ENCODE measurements around the gene FAM227B. TPM values are rescaled to one million over a fixed set of nuclear protein-coding genes. Genes with fewer than 3 reads are reported as not detected.
A peak's percentile ranks its signal among the peaks of the same experiment; 100 is the strongest.

FAM227B gene
- total and polyA plus RNA-seq, 9 donors: 7.0 to 21.8 (median 11.5) TPM

DNA sequence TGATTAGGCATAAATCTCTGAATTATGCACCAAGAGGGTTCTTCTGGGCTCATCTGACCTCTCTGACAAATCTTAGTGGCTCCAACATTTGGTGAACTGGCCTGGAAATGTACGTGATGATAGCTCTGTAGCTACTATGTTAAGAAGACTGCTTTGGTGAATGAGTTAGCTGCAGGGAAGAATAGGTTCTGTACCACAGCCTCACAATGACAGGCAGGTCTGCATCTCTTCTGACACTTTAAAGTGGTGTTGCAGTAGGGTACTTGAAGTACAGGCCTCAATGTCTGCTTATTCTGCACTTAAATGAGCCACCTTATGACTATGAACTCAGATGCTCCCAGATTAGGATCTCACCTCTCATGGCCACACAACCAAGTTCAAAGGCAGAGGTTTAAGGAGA is 190.6 kb downstream of the FAM227B start:
- intact Hi-C loops (cut with DNase I): loop anchor here in 1 of 4 donors (10.0 kb wide), 1 partner anchor 475 kb away; no protein-coding TSS in a partner anchor
- WGBS, 3 donors: 86 to 95% (median 94%) methylated on average over 1 of the region's 1 CpG
- TF ChIP-seq POLR2A (IDR thresholded peaks at IDR 0.05): no peak
- TF ChIP-seq, protein P1, sequence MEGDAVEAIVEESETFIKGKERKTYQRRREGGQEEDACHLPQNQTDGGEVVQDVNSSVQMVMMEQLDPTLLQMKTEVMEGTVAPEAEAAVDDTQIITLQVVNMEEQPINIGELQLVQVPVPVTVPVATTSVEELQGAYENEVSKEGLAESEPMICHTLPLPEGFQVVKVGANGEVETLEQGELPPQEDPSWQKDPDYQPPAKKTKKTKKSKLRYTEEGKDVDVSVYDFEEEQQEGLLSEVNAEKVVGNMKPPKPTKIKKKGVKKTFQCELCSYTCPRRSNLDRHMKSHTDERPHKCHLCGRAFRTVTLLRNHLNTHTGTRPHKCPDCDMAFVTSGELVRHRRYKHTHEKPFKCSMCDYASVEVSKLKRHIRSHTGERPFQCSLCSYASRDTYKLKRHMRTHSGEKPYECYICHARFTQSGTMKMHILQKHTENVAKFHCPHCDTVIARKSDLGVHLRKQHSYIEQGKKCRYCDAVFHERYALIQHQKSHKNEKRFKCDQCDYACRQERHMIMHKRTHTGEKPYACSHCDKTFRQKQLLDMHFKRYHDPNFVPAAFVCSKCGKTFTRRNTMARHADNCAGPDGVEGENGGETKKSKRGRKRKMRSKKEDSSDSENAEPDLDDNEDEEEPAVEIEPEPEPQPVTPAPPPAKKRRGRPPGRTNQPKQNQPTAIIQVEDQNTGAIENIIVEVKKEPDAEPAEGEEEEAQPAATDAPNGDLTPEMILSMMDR (IDR thresholded peaks at IDR 0.05): no peak
- no peak for TF ChIP-seq EP300 (IDR thresholded peaks at IDR 0.05)
- no peaks in the 10 kb centered on the region for H3K27me3 ChIP-seq
- no peak for DNase-seq
- H3K27ac ChIP-seq: no peak overlapping the region
- no peak overlapping the region for H3K4me3 ChIP-seq
- H3K36me3 ChIP-seq: no peaks in the 10 kb centered on the region
- H3K9me3 ChIP-seq: no peaks in the 10 kb centered on the region
- H3K4me1 ChIP-seq (ENCODE audit: insufficient read depth): peaks cover 7% of the 10 kb centered on the region

DNA sequence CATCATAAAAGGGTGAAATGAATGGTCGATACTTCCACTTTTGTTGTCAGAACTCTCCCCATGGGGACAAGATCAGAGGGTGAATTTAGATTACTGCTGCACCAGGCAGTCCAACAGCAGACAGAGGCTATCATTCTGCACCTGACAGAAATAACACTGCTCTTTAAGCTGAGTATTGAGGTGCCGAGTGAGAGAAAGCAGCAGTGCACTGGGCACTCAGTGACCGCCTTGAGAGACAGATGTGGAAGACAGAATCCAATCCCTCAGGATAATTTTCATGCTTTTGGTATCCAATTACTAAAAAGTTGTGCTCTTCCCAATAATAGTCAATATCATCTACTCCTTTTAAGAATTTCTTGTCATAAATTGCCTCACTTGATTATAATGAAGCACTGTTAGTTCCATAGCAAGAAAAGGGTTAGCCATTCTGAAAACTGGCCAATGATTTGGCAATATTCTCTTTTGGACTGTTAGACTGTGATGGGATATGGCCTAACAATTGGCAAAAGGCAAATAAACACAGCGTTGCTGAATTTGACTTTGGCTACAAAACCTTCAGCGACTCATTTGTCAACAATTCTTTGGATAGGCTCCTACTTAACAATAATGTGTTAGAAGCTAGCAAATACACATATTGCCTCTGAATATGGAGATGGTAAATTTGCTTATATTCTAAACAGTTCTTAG is 192.1 kb downstream of the FAM227B start:
- no peak for DNase-seq
- Histone ChIP-seq H3K4me1 (ENCODE audit: insufficient read depth) (peaks cover 7% of the 10 kb centered on the region), H3K27ac (no peak overlapping the region), H3K9me3 (no peaks in the 10 kb centered on the region), H3K27me3 (no peaks in the 10 kb centered on the region), H3K4me3 (peak overlapping the region; percentile 51), H3K36me3 (no peaks in the 10 kb centered on the region)
- TF ChIP-seq EP300 (IDR thresholded peaks at IDR 0.05): no peak
- WGBS, 3 donors: 60 to 63% (median 62%) methylated on average over 5 of the region's 5 CpGs
- intact Hi-C loops (cut with DNase I): loop anchor here in 1 of 4 donors (10.0 kb wide), 1 partner anchor 576 kb away; no protein-coding TSS in a partner anchor

DNA sequence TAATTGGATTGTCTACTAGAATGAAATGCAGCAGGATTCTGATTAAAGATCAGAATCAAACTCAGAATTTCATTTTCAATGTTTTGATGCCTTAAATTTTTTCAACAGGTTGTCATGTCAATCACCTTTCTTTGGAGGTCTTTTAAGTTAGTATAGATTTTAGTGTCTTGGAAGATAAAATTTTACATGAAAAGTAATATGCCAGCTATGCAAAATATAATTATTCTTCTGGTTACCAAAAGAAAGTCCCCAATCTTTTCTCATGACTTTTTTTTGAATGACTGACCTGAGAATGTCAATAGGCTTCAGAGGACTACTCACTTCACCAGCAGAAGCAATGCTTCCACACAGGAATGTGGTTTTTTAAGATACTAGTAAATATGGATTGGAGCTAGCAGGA is 193.2 kb downstream of the FAM227B start:
- H3K36me3 ChIP-seq: no peaks in the 10 kb centered on the region
- H3K27ac ChIP-seq: no peak overlapping the region
- no peak for DNase-seq
- H3K4me1 ChIP-seq (ENCODE audit: insufficient read depth): peaks cover 6% of the 10 kb centered on the region
- intact Hi-C loops (cut with DNase I): loop anchor here in 1 of 4 donors (10.0 kb wide), 1 partner anchor 577 kb away; no protein-coding TSS in a partner anchor
- peak overlapping the region; percentile 51 for H3K4me3 ChIP-seq
- TF ChIP-seq POLR2A (IDR thresholded peaks at IDR 0.05) (no peak), EP300 (IDR thresholded peaks at IDR 0.05) (no peak)
- TF ChIP-seq, protein P1 (IDR thresholded peaks at IDR 0.05): no peak
- no peaks in the 10 kb centered on the region for H3K27me3 ChIP-seq
- H3K9me3 ChIP-seq: no peaks in the 10 kb centered on the region

DNA sequence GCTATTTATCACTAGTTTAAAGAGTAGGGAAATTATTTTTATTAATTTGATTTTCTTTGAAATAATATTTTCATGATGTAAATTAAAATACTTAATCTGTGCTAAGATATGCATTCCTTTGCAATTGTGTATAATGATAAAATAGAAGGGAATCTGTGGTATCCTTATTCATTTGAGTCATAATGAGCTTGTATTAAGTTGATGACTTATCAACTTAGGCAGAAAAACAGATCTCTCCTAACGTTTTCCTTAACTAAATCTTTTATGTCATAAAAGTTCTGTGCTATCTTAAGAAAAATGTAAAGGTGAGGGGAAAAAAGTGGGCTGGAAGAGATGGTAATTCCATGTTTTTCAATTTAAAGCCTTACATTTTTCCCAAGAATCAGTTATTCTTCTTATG is 195.7 kb downstream of the FAM227B start:
- intact Hi-C loops (cut with DNase I): loop anchor here in 2 of 4 donors (5.0 to 10.0 kb wide), 3 partner anchors 188 to 717 kb away; no protein-coding TSS in a partner anchor
- H3K27me3 ChIP-seq: no peaks in the 10 kb centered on the region
- peak overlapping the region; percentile 51 for H3K4me3 ChIP-seq
- peaks cover 4% of the 10 kb centered on the region for H3K4me1 ChIP-seq (ENCODE audit: insufficient read depth)
- WGBS, 3 donors: 5 to 22% (median 11%) methylated on average over 1 of the region's 1 CpG
- no peaks in the 10 kb centered on the region for H3K36me3 ChIP-seq
- H3K27ac ChIP-seq: peak overlapping the region in 1 of 2 donors; percentile 66
- H3K9me3 ChIP-seq: no peaks in the 10 kb centered on the region
- DNase-seq: no peak
- TF ChIP-seq, protein P1 (IDR thresholded peaks at IDR 0.05): no peak
- TF ChIP-seq EP300 (IDR thresholded peaks at IDR 0.05): no peak
- no peak for TF ChIP-seq POLR2A (IDR thresholded peaks at IDR 0.05)
